HG03520 (cell line): Measurements from ENCODE around the gene SYNJ2.

ENCODE experiments used
- ATAC-seq: cut with Tn5 transposase; IDR thresholded peaks from one replicate; pipeline ENCODE4 v1.9.1; 2021; ENCODE audit warnings: mild to moderate bottlenecking, moderate library complexity; ENCODE audit not compliant: unreplicated experiment

SYNJ2 gene

GRCh38 chr6:158053377-158054313 is 72.0 kb downstream of the SYNJ2 start:
- ATAC-seq = no peak

- no peak for ATAC-seq
Measured at GRCh38 chr6:158056355-158056754, 74.7 kb downstream of the SYNJ2 start.

GRCh38 chr6:158056804-158057203 is 75.1 kb downstream of the SYNJ2 start:
- ATAC-seq = no peak

- ATAC-seq = no peak
Measured at GRCh38 chr6:158057213-158057987, 75.7 kb downstream of the SYNJ2 start.

GRCh38 chr6:158058171-158058651 is 76.5 kb downstream of the SYNJ2 start:
- no peak for ATAC-seq

- no peak for ATAC-seq
Measured at GRCh38 chr6:158059108-158059507, 77.4 kb downstream of the SYNJ2 start.

- no peak for ATAC-seq
Measured at GRCh38 chr6:158060455-158061360, 79.0 kb downstream of the SYNJ2 start.

- no peak for ATAC-seq
Measured at GRCh38 chr6:158061361-158061708, 79.7 kb downstream of the SYNJ2 start.

GRCh38 chr6:158061709-158062461 is 80.2 kb downstream of the SYNJ2 start:
- ATAC-seq = no peak

- no peak for ATAC-seq
Measured at GRCh38 chr6:158063736-158064135, 82.1 kb downstream of the SYNJ2 start.

GRCh38 chr6:158064725-158065251 is 83.1 kb downstream of the SYNJ2 start:
- ATAC-seq = no peak

GRCh38 chr6:158066136-158066781 is 84.6 kb downstream of the SYNJ2 start:
- ATAC-seq = no peak

- ATAC-seq = no peak
Measured at GRCh38 chr6:158067436-158068015, 85.9 kb downstream of the SYNJ2 start.

GRCh38 chr6:158068156-158068892 is 86.7 kb downstream of the SYNJ2 start:
- ATAC-seq = no peak

GRCh38 chr6:158068893-158069799 is 87.5 kb downstream of the SYNJ2 start:
- no peak for ATAC-seq

GRCh38 chr6:158069800-158070195 is 88.1 kb downstream of the SYNJ2 start:
- ATAC-seq = no peak

- no peak for ATAC-seq
Measured at GRCh38 chr6:158070513-158070912, 88.8 kb downstream of the SYNJ2 start.
